ENCODE results near the gene ATP9A. TPM values are rescaled to one million over a fixed set of nuclear protein-coding genes. Genes with fewer than 3 reads are reported as not detected.

Gene ATP9A
- total RNA-seq, 4 donors from 2014 or later: 17.6 to 28.2 (median 19.5) TPM

GRCh38 chr20:51792960-51793359, 24.8 kb upstream of the ATP9A start:
- intact Hi-C loops (cut with DNase I): no loop called here
- Histone ChIP-seq H3K4me3 (no peak overlapping the region), H3K27ac (no peak overlapping the region), H3K4me1 (no peaks in the 10 kb centered on the region), H3K27me3 (peaks cover 0 to 7% (median 0%) of the 10 kb centered on the region in 4 donors), H3K9me3 (no peaks in the 10 kb centered on the region), H3K36me3 (no peaks in the 10 kb centered on the region)
- WGBS, 2 donors: 72 to 88% methylated on average over 7 of the region's 7 CpGs
- no peak for DNase-seq
- TF ChIP-seq CTCF (IDR thresholded peaks at IDR 0.05) (no peak), POLR2A (IDR thresholded peaks at IDR 0.05) (no peak)

GRCh38 chr20:51791626-51792025, 23.4 kb upstream of the ATP9A start:
- intact Hi-C loops (cut with DNase I): no loop called here
- no peak overlapping the region for H3K27ac ChIP-seq
- no peak for TF ChIP-seq CTCF (IDR thresholded peaks at IDR 0.05)
- TF ChIP-seq POLR2A (IDR thresholded peaks at IDR 0.05): no peak
- DNase-seq: no peak
- no peaks in the 10 kb centered on the region for H3K4me1 ChIP-seq
- 97 to 100% methylated on average over 5 to 6 of the region's 13 CpGs for WGBS, 2 donors
- no peaks in the 10 kb centered on the region for H3K36me3 ChIP-seq
- H3K4me3 ChIP-seq: no peak overlapping the region
- peaks cover 0 to 7% (median 0%) of the 10 kb centered on the region in 4 donors for H3K27me3 ChIP-seq
- H3K9me3 ChIP-seq: no peaks in the 10 kb centered on the region

GRCh38 chr20:51790256-51790655, 22.1 kb upstream of the ATP9A start:
- no peak for TF ChIP-seq CTCF (IDR thresholded peaks at IDR 0.05)
- Histone ChIP-seq H3K27me3 (peaks cover 0 to 7% (median 0%) of the 10 kb centered on the region in 4 donors), H3K9me3 (no peaks in the 10 kb centered on the region), H3K36me3 (no peaks in the 10 kb centered on the region), H3K4me1 (no peaks in the 10 kb centered on the region), H3K27ac (no peak overlapping the region), H3K4me3 (no peak overlapping the region)
- intact Hi-C loops (cut with DNase I): no loop called here
- 60 to 82% methylated on average over 1 to 5 of the region's 17 CpGs for WGBS, 2 donors
- DNase-seq: no peak

- WGBS, 2 donors: 60 to 71% methylated on average over 2 of the region's 2 CpGs
- Histone ChIP-seq H3K4me3 (no peak overlapping the region), H3K27ac (no peak overlapping the region), H3K9me3 (no peaks in the 10 kb centered on the region), H3K4me1 (no peaks in the 10 kb centered on the region), H3K27me3 (peaks cover 0 to 7% (median 0%) of the 10 kb centered on the region in 4 donors), H3K36me3 (no peaks in the 10 kb centered on the region)
- no peak for DNase-seq
- no peak for TF ChIP-seq POLR2A (IDR thresholded peaks at IDR 0.05)
- TF ChIP-seq CTCF (IDR thresholded peaks at IDR 0.05): no peak
- intact Hi-C loops (cut with DNase I): no loop called here
Measured at GRCh38 chr20:51789434-51789833, 21.2 kb upstream of the ATP9A start.

- H3K36me3 ChIP-seq: no peaks in the 10 kb centered on the region
- H3K27ac ChIP-seq: no peak overlapping the region
- peaks cover 0 to 7% (median 0%) of the 10 kb centered on the region in 4 donors for H3K27me3 ChIP-seq
- no peaks in the 10 kb centered on the region for H3K4me1 ChIP-seq
- no peak overlapping the region for H3K4me3 ChIP-seq
- intact Hi-C loops (cut with DNase I): no loop called here
- no peak for DNase-seq
- TF ChIP-seq CTCF (IDR thresholded peaks at IDR 0.05) (no peak), POLR2A (IDR thresholded peaks at IDR 0.05) (no peak)
- 93 to 94% methylated on average over 11 to 14 of the region's 14 CpGs for WGBS, 2 donors
- H3K9me3 ChIP-seq: no peaks in the 10 kb centered on the region
Measured at GRCh38 chr20:51788822-51789221, 20.6 kb upstream of the ATP9A start.
